Kidney tubule cell (primary cell): ENCODE results near the gene TENT4B.
A peak's percentile ranks its signal among the peaks of the same experiment; 100 is the strongest.
"Not testable (repeated sequence)": the region's sequence is repeated elsewhere in the genome, so short reads cannot be mapped to it uniquely, and the experiment has no call there.

Source experiments
- DNase-seq: peaks from one replicate; pipeline ENCODE4 v3.0.0-alpha.2; 2018; ENCODE audit warnings: low spot score

The TENT4B gene

DNA sequence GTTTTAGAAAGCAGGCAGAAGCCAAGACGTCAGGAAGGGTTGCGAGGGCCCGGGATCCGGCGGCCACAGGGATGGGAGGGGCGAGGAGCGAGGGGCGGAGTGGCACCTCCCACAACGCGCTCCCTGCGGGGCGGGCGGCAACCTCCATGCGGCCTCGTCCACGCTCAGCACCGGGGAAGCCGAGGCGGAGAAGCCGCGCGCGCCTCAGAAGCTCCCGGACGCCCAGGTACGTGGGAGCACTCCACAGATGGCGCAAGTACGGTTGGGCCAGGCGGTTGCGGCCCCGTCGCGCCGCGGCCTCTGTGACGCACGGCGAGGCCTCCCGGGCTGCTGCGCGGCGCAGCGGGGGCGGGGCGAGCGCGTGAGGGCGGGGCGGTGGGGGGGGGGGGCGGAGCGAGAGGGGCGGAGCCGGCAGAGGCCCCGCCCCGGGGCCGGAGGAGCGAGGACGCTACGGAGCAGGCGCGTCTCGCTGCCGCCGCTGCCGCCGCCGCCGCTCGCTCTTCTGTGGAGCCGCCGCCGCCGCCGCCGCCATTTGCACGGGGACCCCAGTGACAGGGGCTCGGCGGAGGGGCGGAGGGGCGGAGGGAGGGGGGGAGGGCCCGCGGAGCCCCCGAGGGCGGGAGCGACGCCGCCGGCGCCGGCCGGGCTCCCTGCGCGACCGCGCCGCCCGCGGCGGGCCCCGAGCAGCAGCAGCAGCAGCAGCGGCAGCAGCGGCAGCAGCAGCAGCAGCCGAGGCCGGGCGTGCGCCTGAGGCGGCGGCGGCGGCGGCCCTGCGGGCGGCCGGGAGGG is at the start of gene TENT4B:
TENT4B (plus strand) TSS at position 500 of the 789 bp plus-strand sequence. CDS start 316 bp downstream, outside the sequence.
- peak; percentile 87 for DNase-seq

DNA sequence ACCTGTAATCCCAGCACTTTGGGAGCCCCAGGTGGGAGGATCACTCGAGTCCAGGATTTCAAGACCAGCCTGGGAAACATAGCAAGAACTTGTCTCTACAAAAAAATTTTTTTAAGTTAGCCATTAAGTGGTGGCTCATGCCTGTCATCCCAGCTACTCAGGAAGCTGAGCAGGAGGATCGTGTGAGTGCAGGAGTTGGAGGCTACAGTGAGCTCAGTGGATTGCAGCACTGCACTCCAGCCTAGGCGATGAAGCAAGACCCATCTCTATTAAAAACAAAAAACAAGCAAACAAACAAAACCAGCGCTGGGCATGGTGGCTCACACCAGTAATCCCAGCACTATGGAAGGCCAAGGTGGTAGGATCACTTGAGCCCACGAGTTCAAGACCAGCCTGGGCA is 49.3 kb upstream of the TENT4B start:
- DNase-seq: peak; percentile 82

GRCh38 chr16:50114357-50115129 is 38.6 kb upstream of the TENT4B start:
- peak; percentile 73 for DNase-seq

DNA sequence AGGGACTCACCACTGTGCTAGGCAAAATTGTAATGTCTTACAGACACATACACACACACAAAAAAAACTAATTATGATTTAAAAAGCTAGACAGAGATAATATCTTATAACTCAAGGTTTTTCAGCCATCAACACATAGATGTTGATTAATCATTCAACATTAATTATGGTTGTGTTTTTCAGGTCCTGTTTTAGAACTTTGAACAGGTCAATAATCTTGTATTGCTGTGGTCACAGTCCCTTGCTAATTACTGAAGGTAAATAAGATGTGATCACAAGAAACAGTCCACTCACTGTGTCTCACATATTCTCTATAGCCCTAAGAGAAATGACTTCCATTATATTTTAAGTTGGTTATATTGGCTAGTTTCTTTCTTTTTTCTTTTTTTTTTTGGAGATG is 32.4 kb upstream of the TENT4B start:
- DNase-seq: no peak

DNA sequence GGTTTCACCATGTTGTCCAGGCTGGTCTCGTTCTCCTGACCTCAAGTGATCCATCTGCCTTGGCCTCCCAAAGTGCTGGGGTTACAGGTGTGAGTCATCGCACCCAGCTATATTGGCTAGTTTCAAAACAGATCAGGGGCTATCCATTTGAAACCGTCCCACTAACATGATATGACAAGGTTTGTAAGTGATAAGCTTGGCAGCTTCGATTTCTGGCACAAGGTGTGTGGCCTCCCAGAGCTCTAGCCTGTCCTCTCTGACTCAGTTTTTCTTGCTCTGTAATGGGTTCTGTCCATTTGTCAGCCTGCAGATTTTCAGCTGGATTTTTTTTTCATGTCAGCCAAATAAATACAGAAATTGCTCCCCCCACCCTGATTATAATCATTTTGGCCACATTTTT is 31.8 kb upstream of the TENT4B start:
- no peak for DNase-seq

DNA sequence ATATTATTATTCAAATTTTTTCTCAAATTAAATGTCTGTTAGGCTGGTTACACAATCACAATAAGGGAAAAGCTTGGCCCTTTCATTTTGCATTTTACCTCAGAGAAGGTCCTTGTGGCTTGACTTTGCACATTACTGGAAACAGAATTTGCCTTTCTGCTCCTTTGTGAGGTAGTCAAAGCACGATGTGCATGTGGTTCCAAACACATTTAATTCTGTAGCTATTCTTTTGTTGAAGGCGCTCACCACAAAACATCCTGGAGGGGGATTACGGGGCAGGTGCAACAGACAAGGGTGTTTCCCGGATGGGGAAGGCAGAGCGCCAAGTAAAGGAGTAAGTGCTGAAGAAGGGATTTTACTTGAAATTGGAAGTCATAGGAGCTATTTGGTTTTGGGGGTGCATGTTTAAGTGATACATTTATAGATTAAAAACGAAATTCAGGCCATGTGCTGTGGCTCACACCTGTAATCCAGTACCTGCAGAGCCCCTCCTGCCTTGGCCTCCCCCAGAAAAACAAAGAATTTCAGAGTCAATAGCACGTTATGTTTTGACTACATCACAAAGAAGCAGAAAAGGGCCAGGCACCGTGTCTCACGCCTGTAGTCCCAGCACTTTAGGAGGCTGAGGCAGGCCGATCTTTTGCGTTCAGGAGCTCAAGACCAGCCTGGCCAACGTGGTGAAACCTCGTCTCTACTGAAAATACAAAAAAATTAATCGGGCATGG is 31.2 kb upstream of the TENT4B start:
- DNase-seq: no peak

DNA sequence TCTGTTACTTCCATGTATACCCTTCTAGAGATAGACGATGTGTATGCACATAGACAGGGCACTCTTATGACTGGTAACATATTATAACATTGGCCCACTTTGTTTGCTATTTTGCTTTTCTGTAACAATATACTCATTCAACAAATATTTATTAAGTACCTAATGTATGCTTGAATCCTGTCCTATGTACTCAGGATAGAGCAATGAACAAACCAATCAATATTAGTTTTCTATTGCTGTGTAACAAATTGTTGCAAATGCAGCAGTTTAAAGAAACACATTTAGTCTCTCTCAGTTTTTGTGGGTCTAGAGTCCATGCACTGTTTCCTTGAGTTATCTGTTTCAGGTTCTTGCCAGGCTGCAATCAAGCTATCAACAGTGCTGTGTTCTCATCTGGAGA is 29.7 kb upstream of the TENT4B start:
- DNase-seq: no peak

- no peak for DNase-seq
Observed at GRCh38 chr16:50124769-50125168, 28.3 kb upstream of the TENT4B start.

DNA sequence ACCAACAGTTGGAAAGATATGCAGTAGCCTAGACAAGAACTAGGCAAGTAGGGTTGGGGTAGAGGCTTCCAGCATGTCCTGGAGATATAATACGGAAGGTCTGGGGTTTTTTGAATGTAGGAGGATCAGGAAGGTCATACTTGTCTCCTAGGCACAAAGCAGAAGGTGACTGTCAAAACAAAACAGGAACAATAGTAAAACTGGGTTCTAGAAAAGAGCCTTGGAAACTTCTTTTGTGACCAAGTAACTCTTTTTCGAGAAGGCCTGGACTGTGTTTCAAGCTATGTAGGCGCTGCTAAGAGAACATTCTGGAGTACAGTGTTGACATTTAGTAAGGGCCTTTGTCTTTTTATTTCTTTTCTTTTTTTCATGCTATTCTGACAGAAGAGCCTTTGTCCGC is 26.9 kb upstream of the TENT4B start:
- no peak for DNase-seq

DNA sequence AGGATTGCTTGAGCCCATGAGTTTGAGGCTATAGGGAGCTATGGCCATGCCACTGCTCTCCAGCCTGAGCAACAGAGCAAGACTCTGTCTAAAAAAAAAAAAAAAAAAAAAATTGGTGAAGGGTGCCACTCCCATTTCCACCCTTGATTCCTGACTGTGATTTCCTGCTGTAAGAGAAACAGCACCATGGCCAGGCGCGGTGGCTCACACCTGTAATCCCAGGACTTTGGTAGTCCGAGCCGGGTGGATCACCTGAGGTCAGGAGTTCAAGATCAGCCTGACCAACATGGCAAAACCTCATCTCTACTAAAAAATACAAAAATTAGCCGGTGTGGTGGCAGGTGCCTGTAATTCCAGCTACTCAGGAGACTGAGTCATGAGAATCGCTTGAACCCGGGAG is 20.5 kb upstream of the TENT4B start:
- not testable (repeated sequence) for DNase-seq

GRCh38 chr16:50133214-50133613 is 19.9 kb upstream of the TENT4B start:
- no peak for DNase-seq

GRCh38 chr16:50136399-50136798 is 16.7 kb upstream of the TENT4B start:
- no peak for DNase-seq

DNA sequence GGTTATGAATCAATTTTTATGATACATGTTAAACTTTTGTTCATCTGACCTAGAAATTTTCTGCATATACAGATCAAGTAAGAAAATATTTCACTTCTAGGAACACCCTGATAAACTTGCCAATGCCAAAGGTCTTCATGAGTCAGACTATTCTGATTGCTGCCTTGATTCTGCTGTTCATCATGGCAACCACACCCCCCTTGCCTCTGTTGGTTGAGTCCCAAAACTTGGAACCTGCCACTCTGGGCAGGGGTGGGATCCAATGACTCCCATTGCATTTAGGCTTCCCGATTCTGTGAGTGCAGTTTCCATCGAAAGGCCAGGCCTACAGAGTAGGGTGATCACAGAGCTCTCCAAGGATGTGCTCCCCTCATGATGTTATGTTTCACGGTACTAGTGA is 15.8 kb upstream of the TENT4B start:
- DNase-seq: no peak

DNA sequence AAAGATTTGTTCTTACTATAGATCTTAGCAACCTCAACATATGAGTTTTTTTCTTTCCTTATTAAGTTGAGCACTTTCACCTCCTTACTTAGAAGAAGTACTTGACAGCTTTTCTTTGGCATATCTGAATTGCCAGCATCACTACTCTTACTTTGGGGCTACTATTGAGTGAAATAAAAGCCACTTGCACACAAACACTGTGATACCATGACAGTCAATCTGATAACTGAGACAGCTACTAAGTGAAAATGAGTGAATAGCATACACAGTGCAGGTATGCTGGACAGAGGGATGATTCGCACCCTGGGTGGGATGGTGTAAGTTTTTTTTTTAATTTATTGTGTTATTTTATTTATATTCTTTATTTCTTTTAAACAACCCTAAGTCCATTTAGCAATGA is 13.5 kb upstream of the TENT4B start:
- no peak for DNase-seq

DNA sequence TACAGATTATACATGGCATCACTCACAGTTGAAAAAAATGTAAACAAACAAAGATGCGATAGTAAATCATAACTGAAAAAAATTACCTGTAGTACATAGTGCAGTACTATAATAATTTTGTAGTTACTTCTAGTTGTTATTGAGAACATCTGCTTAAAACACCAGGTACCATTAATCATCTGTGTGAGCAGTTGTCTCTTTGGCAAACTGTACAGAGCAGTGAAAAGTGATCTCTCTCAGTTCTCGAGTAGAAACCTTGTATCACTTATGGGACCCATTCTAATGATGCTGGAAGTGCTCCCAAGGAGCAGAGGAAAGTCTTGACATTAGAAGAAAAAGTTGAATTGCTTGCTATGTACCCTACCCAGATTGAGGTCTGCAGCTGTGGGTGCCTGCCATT is 8.9 kb upstream of the TENT4B start:
- no peak for DNase-seq

GRCh38 chr16:50146479-50147435 is 6.3 kb upstream of the TENT4B start:
- peak; percentile 88 for DNase-seq

DNA sequence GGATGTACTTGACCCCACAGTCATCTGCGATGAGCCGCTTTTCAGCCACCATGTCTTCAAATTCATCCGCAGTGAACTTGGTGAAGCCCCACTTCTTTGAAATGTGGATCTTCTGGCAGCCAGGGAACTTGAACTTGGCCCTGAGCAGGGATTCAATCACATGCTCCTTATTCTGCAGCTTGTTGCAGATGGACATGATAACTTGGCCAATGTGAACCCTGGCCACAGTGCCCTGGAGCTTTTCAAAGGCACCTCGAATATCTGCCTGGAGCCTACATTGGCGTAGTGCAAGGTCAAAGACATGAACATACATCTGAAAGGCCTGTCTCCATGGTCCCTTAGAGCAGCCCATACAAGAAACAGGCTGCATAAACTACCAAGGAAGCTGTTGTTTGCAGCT is 1.8 kb upstream of the TENT4B start:
- no peak for DNase-seq

GRCh38 chr16:50151756-50152155 is 1.4 kb upstream of the TENT4B start:
- DNase-seq: no peak

DNA sequence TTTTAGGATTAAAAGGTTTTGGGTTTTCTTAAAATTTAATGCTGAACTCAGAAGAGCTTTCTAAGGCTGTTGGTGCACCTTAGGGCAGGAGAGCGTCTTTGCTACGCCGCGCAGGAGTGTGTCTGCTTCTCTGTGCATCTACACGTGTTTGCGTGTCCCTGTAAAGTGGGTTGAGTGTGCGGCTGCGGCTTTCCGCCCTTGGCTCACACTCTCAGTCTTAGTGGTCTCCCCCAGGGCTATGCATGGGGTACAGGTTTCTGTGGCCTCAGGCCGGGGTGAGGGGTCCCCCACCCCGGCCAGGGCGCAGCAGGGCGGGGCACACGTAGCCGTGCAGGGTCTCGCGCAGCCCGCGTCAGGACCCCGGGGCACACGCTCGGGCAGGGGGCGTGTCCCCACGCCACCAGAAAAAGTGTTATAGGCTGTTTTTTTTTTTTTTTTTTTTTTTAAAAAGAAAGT is 727 bp upstream of the TENT4B start:
- DNase-seq: peak; percentile 43

GRCh38 chr16:50153596-50154419 is 702 bp downstream of the TENT4B start:
- DNase-seq: peak; percentile 40
